ENCODE results near the gene TMPRSS6.

The TMPRSS6 gene

GRCh38 chr22:37140686-37141323 is 31.3 kb upstream of the TMPRSS6 start:
- no peak for TF ChIP-seq CTCF (conservative IDR thresholded peaks at IDR 0.05; ENCODE audit: low read depth, low read length)
- H3K4me3 ChIP-seq (ENCODE audit: low read length) = no peak overlapping the region
- no peak for DNase-seq (ENCODE audit: low read depth)

- TF ChIP-seq CTCF (conservative IDR thresholded peaks at IDR 0.05; ENCODE audit: low read depth, low read length) = no peak
- no peak for DNase-seq (ENCODE audit: low read depth)
- no peak overlapping the region for H3K4me3 ChIP-seq (ENCODE audit: low read length)
These were observed 30.2 kb upstream of the TMPRSS6 start for GRCh38 chr22:37139762-37140161.

- TF ChIP-seq CTCF (conservative IDR thresholded peaks at IDR 0.05; ENCODE audit: low read depth, low read length) = no peak
- no peak overlapping the region for H3K4me3 ChIP-seq (ENCODE audit: low read length)
- no peak for DNase-seq (ENCODE audit: low read depth)
These were observed 29.5 kb upstream of the TMPRSS6 start for GRCh38 chr22:37138849-37139561.

GRCh38 chr22:37137903-37138665 is 28.6 kb upstream of the TMPRSS6 start:
- no peak overlapping the region for H3K4me3 ChIP-seq (ENCODE audit: low read length)
- DNase-seq (ENCODE audit: low read depth) = no peak
- TF ChIP-seq CTCF (conservative IDR thresholded peaks at IDR 0.05; ENCODE audit: low read depth, low read length) = no peak

- no peak for DNase-seq (ENCODE audit: low read depth)
- no peak for TF ChIP-seq CTCF (conservative IDR thresholded peaks at IDR 0.05; ENCODE audit: low read depth, low read length)
These were observed 27.6 kb upstream of the TMPRSS6 start for GRCh38 chr22:37137131-37137530.

GRCh38 chr22:37135023-37135422 is 25.5 kb upstream of the TMPRSS6 start:
- no peak overlapping the region for H3K4me3 ChIP-seq (ENCODE audit: low read length)
- DNase-seq (ENCODE audit: low read depth) = no peak
- no peak for TF ChIP-seq CTCF (conservative IDR thresholded peaks at IDR 0.05; ENCODE audit: low read depth, low read length)

More at GRCh38 chr22:37137131-37137530, 27.6 kb upstream of the TMPRSS6 start:
- H3K4me3 ChIP-seq (ENCODE audit: low read length) = no peak overlapping the region
